Bronchial epithelial cell (primary cell): ENCODE measurements around the gene FANCC. TPM values are rescaled to one million over a fixed set of nuclear protein-coding genes. Genes with fewer than 3 reads are reported as not detected.

Experiments used
- DNase-seq: peaks from one replicate; pipeline ENCODE4 v3.0.0-alpha.2; 2010; ENCODE audit warnings: low read depth
- FAIRE-seq: peaks from 2 replicates; lab custom pipeline; 2011; peaks lifted over from hg19 to GRCh38; lab: Jason Lieb, UNC
- H3K27me3 ChIP-seq: 2 replicates; pipeline ENCODE4 v1.5.1; 2011; ENCODE audit warnings: low read length; ENCODE audit not compliant: control insufficient read depth, insufficient read depth
- H3K36me3 ChIP-seq: 2 replicates; pipeline ENCODE4 v1.5.1; 2011; ENCODE audit warnings: low read length; ENCODE audit not compliant: control insufficient read depth, insufficient read depth
- H3K4me3 ChIP-seq: 2 replicates; pipeline ENCODE4 v1.5.1; 2011; ENCODE audit warnings: mild to moderate bottlenecking, low read depth, low read length, control low read depth
- total RNA-seq: library from RNA; depleted of rRNA; stranded (reverse); fragments of >200 nt; gene quantifications from 2 replicates; pipeline ENCODE4 v1.2.1, GENCODE V29; 2014
- TF ChIP-seq, protein P1 (sequence below): IDR thresholded peaks from 2 replicates; pipeline ENCODE4 v1.5.1; 2011; ENCODE audit warnings: mild to moderate bottlenecking, moderate library complexity, low read length, control low read depth, inconsistent platforms; ENCODE audit not compliant: insufficient read depth, severe bottlenecking

FANCC gene
- total RNA-seq, 1 donor from 2014 or later, result 3.4 TPM

DNA sequence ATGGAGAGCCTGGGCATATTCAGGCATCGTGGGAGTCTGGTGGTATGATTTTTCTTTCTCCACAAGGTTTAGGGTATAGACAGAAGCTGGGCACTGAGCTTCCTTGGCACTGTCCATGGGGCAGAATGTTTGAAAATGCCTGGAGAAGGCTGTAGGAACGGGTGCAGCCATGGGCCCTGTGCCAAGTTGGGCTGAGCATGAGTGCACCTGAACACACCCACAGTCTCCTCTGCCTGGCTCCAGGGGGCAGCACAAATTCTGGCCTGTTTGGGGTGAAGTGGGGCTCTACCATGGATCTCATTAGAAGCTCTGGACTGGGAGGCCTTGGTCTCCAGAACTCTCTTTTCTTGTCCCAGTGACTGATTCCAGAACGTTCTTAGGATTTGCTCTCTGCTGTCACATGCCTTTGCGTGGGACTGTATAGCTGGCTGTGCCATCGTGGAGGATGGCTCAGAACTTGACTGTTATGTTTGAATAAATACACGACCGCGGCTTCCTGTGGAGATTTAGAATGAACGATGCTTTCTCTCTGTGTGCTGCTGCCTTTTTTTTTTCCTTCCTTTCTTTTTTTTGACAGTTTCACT is 229.8 kb downstream of the FANCC start:
- DNase-seq (peak; percentile 58), FAIRE-seq (peak; percentile 96)
- H3K36me3 ChIP-seq, result peaks cover 30% of the 10 kb centered on the region
- H3K4me3 ChIP-seq, result no peak overlapping the region
- TF ChIP-seq, protein P1, sequence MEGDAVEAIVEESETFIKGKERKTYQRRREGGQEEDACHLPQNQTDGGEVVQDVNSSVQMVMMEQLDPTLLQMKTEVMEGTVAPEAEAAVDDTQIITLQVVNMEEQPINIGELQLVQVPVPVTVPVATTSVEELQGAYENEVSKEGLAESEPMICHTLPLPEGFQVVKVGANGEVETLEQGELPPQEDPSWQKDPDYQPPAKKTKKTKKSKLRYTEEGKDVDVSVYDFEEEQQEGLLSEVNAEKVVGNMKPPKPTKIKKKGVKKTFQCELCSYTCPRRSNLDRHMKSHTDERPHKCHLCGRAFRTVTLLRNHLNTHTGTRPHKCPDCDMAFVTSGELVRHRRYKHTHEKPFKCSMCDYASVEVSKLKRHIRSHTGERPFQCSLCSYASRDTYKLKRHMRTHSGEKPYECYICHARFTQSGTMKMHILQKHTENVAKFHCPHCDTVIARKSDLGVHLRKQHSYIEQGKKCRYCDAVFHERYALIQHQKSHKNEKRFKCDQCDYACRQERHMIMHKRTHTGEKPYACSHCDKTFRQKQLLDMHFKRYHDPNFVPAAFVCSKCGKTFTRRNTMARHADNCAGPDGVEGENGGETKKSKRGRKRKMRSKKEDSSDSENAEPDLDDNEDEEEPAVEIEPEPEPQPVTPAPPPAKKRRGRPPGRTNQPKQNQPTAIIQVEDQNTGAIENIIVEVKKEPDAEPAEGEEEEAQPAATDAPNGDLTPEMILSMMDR, result peak; percentile 58
- H3K27me3 ChIP-seq, result no peaks in the 10 kb centered on the region

DNA sequence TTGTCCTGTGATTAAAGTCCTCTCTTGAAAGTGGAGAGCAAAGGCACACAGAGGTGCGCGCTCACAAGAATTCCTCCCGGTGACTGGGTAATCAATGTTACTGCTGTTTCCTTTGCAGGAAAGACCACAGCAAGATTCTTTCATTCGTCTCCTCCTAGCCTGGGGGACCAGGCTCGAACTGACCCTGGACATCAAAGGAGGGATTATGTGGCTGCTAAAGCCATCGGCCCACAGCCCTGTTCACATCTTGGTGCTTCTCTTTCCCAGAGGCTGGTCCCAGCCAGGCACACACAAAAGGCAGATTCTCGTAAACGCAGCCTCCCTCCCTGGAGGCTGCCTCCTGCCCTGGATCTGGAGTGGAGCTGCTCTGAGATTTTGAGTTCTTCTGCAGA is 230.9 kb downstream of the FANCC start:
- TF ChIP-seq, protein P1, result no peak
- Histone ChIP-seq H3K27me3 (no peaks in the 10 kb centered on the region), H3K36me3 (peaks cover 37% of the 10 kb centered on the region), H3K4me3 (no peak overlapping the region)
- FAIRE-seq (no peak), DNase-seq (no peak)

DNA sequence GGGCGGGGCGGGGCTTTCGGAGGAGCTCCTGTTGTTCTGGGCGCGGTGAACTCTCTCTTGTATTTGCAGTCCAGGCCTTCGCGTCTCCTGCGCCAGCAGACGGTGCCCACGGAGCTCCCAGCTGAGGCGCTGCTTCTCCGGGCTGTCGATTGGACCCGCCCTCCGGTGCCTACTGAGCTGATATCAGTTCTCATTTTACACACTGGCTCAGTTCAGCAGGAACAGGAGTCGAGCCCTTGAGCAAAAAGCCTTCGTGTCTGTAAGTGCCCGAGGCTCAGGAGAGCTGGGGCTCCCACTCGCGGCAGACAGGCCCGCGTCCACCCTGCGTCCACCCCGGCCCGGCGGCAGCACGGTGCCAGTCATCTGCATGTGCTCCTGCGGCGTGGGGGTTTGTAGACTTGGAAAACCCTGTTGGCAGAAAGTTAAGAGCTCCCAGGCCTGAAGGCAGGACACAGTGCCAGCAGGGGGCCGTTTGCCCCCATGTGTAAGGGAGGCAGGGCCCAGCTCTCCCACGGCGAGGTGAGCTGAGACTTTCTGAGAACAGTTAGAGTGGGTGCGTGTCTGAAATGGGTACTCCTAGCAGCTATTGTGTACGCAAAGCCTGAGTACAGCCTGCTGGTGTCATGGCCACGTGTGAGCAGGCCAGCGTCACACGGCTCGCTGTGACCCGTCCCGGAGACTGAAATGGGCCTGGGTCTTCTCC is 231.5 kb downstream of the FANCC start:
- no peaks in the 10 kb centered on the region for H3K27me3 ChIP-seq
- no peak overlapping the region for H3K4me3 ChIP-seq
- FAIRE-seq (no peak), DNase-seq (no peak)
- H3K36me3 ChIP-seq, result peaks cover 40% of the 10 kb centered on the region
- TF ChIP-seq, protein P1, result no peak

DNA sequence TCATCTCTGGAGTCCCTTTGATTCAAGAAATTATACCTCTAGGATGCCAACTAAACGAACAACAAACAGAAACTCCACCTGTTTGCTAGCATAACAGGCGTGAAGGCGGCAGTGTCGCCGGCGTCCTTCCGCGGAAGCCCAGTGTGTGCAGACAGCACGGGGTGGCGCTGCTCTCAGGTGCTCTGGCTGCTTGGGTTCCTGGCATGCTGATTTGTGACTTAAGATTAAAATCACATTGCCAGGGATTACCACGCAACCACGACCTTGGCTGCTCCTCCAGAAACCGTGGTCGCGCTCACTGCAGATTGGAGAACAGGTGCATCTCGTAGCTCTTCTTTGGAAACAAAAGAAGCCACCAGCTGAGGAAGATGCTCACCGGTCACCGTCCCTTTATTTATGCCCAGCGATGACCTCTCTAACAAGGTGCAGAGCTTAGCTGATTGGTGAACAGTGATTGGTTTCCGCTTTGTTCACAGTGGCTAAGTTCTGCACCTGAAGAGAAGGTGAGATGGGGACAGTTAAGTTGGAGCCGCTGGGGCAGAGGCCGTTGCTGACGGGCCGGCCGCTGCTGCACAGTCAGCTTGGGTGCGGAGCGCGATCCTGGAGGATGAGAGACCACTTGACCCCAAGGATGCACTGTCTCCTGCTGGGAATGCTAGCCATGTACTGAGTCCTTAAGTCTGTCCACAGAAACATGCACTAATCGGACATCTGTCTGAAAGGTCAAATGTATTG is 232.3 kb downstream of the FANCC start:
- Histone ChIP-seq H3K36me3 (peaks cover 43% of the 10 kb centered on the region), H3K4me3 (no peak overlapping the region), H3K27me3 (no peaks in the 10 kb centered on the region)
- FAIRE-seq (no peak), DNase-seq (no peak)
- TF ChIP-seq, protein P1, result no peak

DNA sequence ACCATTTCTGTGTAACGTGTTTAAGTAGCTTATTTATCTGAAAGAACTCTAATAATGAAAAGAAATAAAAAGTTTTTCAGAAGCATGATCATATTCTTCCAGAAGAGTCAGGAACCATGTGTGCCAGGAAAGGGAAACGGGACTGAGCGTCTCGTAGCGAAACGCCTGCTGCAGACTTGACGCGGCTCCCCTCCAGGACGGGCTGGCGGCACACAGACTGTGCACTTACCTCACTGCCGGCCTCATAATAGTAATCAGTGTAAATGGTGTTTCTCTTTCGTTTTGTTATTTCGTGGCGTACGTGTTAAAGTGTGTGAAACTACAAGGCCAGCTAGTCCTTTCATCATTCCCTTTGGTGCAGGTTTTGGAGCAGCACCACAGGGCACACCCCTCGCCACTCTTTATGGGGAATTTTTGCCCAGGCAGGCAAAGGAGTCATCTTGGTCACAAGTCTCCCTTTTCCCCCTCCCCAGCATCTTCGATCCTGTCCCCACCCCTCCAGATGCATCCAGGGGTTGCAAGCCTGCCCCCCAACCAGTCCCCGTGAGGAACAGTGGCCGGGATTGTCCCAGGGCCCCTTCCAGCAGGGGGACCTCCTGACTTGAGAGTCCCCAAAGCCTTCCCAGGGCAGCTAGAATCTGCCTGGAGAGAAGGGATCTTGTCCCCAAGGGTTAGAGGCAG is 233.1 kb downstream of the FANCC start:
- no peak for DNase-seq
- Histone ChIP-seq H3K4me3 (no peak overlapping the region), H3K27me3 (no peaks in the 10 kb centered on the region), H3K36me3 (peaks cover 47% of the 10 kb centered on the region)
- no peak for FAIRE-seq
- TF ChIP-seq, protein P1, result no peak
